Neural crest cell (in vitro differentiated cells): Measurements from ENCODE around the gene ACSF3. TPM values are rescaled to one million over a fixed set of nuclear protein-coding genes. Genes with fewer than 3 reads are reported as not detected.

Experiments used
- DNase-seq: peaks from one replicate; pipeline ENCODE4 v3.0.0; 2021; ENCODE audit warnings: low read depth, mixed read lengths, low spot score
- H3K27ac Mint-ChIP-seq: one replicate; pipeline ENCODE4 v1.8.0; 2021; ENCODE audit warnings: mild to moderate bottlenecking, mixed read lengths; ENCODE audit not compliant: unreplicated experiment
- H3K27me3 Mint-ChIP-seq: 2 replicates; pipeline ENCODE4 v1.8.0; 2021; ENCODE audit warnings: low read depth, mild to moderate bottlenecking, mixed read lengths
- H3K36me3 Mint-ChIP-seq: 2 replicates; pipeline ENCODE4 v1.8.0; 2021; ENCODE audit warnings: low read depth, mild to moderate bottlenecking, mixed read lengths
- H3K4me1 Mint-ChIP-seq: 2 replicates; pipeline ENCODE4 v1.8.0; 2021; ENCODE audit warnings: mixed read lengths
- H3K4me3 Mint-ChIP-seq: one replicate; pipeline ENCODE4 v1.8.0; 2021; ENCODE audit warnings: mild to moderate bottlenecking, mixed read lengths
- H3K9me3 Mint-ChIP-seq: 2 replicates; pipeline ENCODE4 v1.8.0; 2021; ENCODE audit warnings: mixed read lengths
- total RNA-seq: library from RNA; stranded (reverse); gene quantifications from 2 replicates; pipeline ENCODE4 v1.2.1, GENCODE V29; 2021
- TF ChIP-seq, protein P1 (sequence below): fragments of 200-600 bp; sonication (generic); conservative IDR thresholded peaks from 2 replicates; pipeline ENCODE4 v1.5.0; 2021; ENCODE audit warnings: antibody characterized with exemption, mild to moderate bottlenecking

ACSF3 gene
- total RNA-seq, 1 donor from 2014 or later: 31.0 TPM

DNA sequence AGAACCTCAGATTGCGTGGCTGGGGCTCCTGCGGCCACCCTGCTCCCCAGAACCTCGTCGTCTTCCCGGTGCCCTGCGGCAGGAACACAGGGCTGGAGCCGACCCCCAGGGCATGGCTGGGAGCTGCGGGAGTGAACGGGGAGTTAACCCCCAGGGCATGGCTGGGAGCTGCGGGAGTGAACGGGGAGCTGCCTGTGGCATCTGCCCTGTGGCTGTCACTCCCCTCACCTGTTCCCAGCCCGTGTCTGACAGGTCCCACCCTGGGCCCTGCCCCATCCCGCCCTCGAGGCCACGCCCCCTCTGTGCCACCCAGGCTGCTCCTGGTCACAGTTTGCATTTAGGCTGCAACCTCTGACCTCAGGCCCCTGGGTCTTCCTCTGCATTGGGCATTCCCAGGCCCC, 39.4 kb upstream of the ACSF3 start:
- H3K36me3 Mint-ChIP-seq: no peaks in the 10 kb centered on the region
- no peak overlapping the region for H3K27ac Mint-ChIP-seq
- H3K4me3 Mint-ChIP-seq: no peak overlapping the region
- H3K4me1 Mint-ChIP-seq: peaks cover 5% of the 10 kb centered on the region
- no peaks in the 10 kb centered on the region for H3K9me3 Mint-ChIP-seq
- no peak for DNase-seq
- H3K27me3 Mint-ChIP-seq: peaks cover 2% of the 10 kb centered on the region
- TF ChIP-seq, protein P1, sequence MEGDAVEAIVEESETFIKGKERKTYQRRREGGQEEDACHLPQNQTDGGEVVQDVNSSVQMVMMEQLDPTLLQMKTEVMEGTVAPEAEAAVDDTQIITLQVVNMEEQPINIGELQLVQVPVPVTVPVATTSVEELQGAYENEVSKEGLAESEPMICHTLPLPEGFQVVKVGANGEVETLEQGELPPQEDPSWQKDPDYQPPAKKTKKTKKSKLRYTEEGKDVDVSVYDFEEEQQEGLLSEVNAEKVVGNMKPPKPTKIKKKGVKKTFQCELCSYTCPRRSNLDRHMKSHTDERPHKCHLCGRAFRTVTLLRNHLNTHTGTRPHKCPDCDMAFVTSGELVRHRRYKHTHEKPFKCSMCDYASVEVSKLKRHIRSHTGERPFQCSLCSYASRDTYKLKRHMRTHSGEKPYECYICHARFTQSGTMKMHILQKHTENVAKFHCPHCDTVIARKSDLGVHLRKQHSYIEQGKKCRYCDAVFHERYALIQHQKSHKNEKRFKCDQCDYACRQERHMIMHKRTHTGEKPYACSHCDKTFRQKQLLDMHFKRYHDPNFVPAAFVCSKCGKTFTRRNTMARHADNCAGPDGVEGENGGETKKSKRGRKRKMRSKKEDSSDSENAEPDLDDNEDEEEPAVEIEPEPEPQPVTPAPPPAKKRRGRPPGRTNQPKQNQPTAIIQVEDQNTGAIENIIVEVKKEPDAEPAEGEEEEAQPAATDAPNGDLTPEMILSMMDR: no peak

DNA sequence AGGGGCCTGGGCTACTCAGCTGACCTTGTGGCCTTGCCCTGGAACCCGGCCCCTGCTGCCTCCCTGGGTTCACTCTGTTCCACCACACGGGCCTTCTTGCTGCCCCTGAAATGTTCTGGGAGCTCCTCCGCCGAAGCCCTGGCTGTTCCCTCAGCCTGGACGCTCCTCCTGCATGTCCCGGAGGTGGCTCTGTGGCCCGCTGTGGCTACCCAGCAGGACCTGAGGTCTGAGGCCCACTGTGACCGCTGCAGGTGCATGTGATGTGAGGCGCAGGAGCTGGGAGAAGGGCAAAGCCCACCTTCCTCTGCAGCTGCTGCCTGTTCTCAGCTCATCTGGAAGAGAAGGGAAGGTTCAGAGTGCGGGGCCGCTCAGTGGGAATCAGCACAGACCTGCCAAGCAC, 38.9 kb upstream of the ACSF3 start:
- H3K4me3 Mint-ChIP-seq: no peak overlapping the region
- peaks cover 1% of the 10 kb centered on the region for H3K27me3 Mint-ChIP-seq
- peaks cover 3% of the 10 kb centered on the region for H3K4me1 Mint-ChIP-seq
- DNase-seq: no peak
- no peaks in the 10 kb centered on the region for H3K36me3 Mint-ChIP-seq
- TF ChIP-seq, protein P1: no peak
- H3K27ac Mint-ChIP-seq: no peak overlapping the region
- H3K9me3 Mint-ChIP-seq: no peaks in the 10 kb centered on the region

DNA sequence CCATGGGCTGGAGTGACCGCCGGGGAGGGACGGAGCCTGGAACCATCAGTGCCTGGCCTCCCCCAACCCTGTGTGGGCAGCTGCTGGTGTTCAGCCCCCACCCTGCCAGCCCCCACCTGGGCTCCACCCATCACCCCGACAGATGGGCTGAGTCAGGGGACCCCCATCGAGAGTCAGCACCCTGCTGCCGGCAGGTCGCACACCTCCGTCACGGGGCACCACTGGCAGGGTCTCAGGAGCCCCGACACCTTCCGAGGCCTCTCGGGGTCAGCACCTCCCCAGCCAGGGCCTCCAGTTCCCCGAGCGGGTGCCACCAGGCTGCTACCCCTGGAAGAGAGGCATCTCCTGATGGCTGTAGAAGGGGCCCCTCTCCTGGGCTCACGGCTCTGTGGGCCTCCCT, 38.3 kb upstream of the ACSF3 start:
- DNase-seq: no peak
- TF ChIP-seq, protein P1: no peak
- H3K27ac Mint-ChIP-seq: no peak overlapping the region
- H3K27me3 Mint-ChIP-seq: no peaks in the 10 kb centered on the region
- no peaks in the 10 kb centered on the region for H3K9me3 Mint-ChIP-seq
- H3K36me3 Mint-ChIP-seq: no peaks in the 10 kb centered on the region
- H3K4me1 Mint-ChIP-seq: no peaks in the 10 kb centered on the region
- no peak overlapping the region for H3K4me3 Mint-ChIP-seq

DNA sequence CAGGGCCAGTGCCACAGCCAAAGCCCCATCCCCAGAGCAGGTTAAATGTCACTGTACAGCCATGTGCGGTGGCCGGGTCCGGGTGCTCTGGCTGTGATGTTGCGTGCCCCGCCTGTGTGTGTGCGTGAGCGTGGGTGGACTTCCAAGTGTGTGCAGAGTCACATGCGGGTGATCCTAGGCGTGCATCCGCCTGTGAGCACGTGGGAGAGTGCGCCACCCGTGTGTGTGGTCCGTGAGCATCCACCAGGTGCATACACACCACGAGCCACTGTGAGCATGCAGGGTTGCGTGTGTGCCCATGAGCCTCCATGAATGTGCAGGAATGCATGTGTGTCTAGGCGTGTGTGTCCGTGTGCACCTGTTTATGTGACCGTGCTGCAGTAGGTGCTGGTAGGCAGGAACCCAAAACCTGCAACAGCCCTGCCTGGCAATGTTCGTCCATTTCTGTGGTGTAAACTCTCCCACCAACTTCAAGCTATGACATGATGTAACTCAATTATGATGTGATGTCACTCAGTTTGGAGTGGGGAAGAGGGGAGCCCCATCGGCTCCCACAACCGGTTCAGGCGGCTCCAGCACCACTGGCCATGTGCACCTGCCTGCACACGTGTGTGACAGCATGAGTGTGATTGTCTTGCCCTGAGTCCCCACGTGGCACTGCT, 37.6 kb upstream of the ACSF3 start:
- no peaks in the 10 kb centered on the region for H3K4me1 Mint-ChIP-seq
- DNase-seq: no peak
- H3K27me3 Mint-ChIP-seq: no peaks in the 10 kb centered on the region
- TF ChIP-seq, protein P1: no peak
- H3K9me3 Mint-ChIP-seq: no peaks in the 10 kb centered on the region
- no peak overlapping the region for H3K4me3 Mint-ChIP-seq
- no peaks in the 10 kb centered on the region for H3K36me3 Mint-ChIP-seq
- H3K27ac Mint-ChIP-seq: no peak overlapping the region

DNA sequence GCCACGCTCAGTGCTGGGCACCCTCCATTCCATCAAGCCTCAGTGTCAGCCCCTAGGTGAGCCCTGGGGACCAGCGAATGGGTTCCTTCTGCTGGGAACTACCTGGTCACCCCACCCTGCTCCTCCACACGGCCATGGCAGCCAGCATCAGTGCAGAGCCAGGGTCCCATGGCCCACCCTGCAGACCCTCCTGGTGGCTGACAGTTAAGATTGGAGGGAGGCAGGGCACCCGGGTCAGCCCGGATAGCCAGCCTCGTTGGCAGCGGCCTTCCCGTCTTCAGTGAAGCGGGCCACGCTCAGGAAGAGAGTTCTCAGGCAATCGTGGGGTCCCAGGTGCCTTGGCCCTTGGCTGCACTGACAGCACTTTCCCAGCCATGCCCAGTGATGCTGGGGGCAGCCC, 37.1 kb upstream of the ACSF3 start:
- no peaks in the 10 kb centered on the region for H3K36me3 Mint-ChIP-seq
- H3K27ac Mint-ChIP-seq: no peak overlapping the region
- H3K9me3 Mint-ChIP-seq: no peaks in the 10 kb centered on the region
- no peaks in the 10 kb centered on the region for H3K27me3 Mint-ChIP-seq
- no peak for DNase-seq
- no peaks in the 10 kb centered on the region for H3K4me1 Mint-ChIP-seq
- TF ChIP-seq, protein P1: no peak
- no peak overlapping the region for H3K4me3 Mint-ChIP-seq

DNA sequence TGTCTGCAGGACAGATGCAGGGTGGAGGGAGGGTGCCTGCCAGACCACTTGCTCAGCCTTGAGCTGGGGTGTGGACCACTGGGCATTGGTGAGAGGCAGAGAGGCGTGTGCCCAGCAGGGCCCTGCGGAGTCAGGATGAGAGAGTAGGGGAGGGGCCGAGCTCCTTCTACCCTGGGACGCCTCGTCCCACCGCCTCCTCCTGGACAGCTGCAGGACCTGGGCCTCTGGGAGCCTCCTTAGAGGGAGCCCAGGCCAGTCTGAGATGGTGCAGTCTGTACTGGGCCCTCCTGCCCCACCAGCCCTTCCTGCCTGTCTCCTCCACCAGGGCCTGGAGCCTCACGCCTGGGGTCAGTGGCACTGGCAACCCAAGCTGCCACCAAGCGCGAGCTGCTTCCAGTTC, 35.9 kb upstream of the ACSF3 start:
- Mint-ChIP-seq H3K36me3 (no peaks in the 10 kb centered on the region), H3K4me1 (no peaks in the 10 kb centered on the region), H3K9me3 (no peaks in the 10 kb centered on the region), H3K27me3 (no peaks in the 10 kb centered on the region), H3K4me3 (no peak overlapping the region), H3K27ac (no peak overlapping the region)
- TF ChIP-seq, protein P1: no peak
- DNase-seq: no peak
